Liver (tissue), 9 donors: Measurements from ENCODE around the gene VCP. TPM values are rescaled to one million over a fixed set of nuclear protein-coding genes. Genes with fewer than 3 reads are reported as not detected.

ENCODE experiments used
- DNase-seq: peaks from one replicate; pipeline ENCODE4 v3.0.0-alpha.2; 2017; ENCODE audit warnings: low spot score
- H3K27ac ChIP-seq, 2 donors: one replicate each; pipeline ENCODE4 v1.7.0; 2013; ENCODE audit warnings: inconsistent platforms in 2 of 2, low read length in 2 of 2, control low read depth in 1 of 2, low read depth in 1 of 2, mild to moderate bottlenecking in 1 of 2
- H3K27me3 ChIP-seq, 4 donors: one replicate each; pipeline versions ENCODE4 v1.6.1 to v1.7.0; 2013; ENCODE audit warnings: low read length in 3 of 4, inconsistent platforms in 1 of 4, mild to moderate bottlenecking in 1 of 4, moderate library complexity in 1 of 4; ENCODE audit not compliant: control insufficient read depth in 4 of 4, insufficient read depth in 4 of 4
- H3K36me3 ChIP-seq, 4 donors: one replicate each; pipeline versions ENCODE4 v1.6.1 to v1.7.0; 2013; ENCODE audit warnings: low read length in 3 of 4, mild to moderate bottlenecking in 3 of 4, low read depth in 1 of 4, moderate library complexity in 1 of 4; ENCODE audit not compliant: control insufficient read depth in 4 of 4, insufficient read depth in 3 of 4
- H3K4me1 ChIP-seq, 4 donors: one replicate each; pipeline versions ENCODE4 v1.6.1 to v1.7.0; 2013; ENCODE audit warnings: low read length in 3 of 4, mild to moderate bottlenecking in 3 of 4, moderate library complexity in 1 of 4; ENCODE audit not compliant: control insufficient read depth in 4 of 4, insufficient read depth in 4 of 4
- H3K4me3 ChIP-seq, 3 donors: one replicate each; pipeline versions ENCODE4 v1.6.1 to v1.7.0; 2013; ENCODE audit warnings: low read length in 3 of 3, control low read depth in 1 of 3, low read depth in 1 of 3, mild to moderate bottlenecking in 1 of 3
- H3K9ac ChIP-seq, 2 donors: one replicate each; pipeline ENCODE4 v1.7.0; 2013; ENCODE audit warnings: low read length in 2 of 2, mild to moderate bottlenecking in 2 of 2, moderate library complexity in 2 of 2, control low read depth in 1 of 2, low read depth in 1 of 2
- H3K9me3 ChIP-seq, 4 donors: one replicate each; pipeline versions ENCODE4 v1.6.1 to v1.7.0; 2013; ENCODE audit warnings: low read length in 3 of 4; ENCODE audit not compliant: control insufficient read depth in 4 of 4
- FOXA2 ChIP-seq: IDR thresholded peaks from 2 replicates; pipeline ENCODE4 v1.6.1; 2016; ENCODE audit warnings: antibody characterized with exemption
- GABPA ChIP-seq, 2 donors: IDR thresholded peaks in 1 of 2; conservative IDR thresholded peaks in 1 of 2; 2 replicates each; pipeline ENCODE4 v1.6.1; 2016; ENCODE audit warnings: antibody characterized with exemption in 2 of 2, mild to moderate bottlenecking in 1 of 2, moderate library complexity in 1 of 2
- HNF4G ChIP-seq: IDR thresholded peaks from 2 replicates; pipeline ENCODE4 v1.6.1; 2016; ENCODE audit warnings: antibody characterized with exemption
- JUND ChIP-seq, 2 donors: IDR thresholded peaks; 2 replicates each; pipeline ENCODE4 v1.6.1; 2016; ENCODE audit warnings: antibody characterized with exemption in 2 of 2
- MAX ChIP-seq: IDR thresholded peaks from 2 replicates; pipeline ENCODE4 v1.6.1; 2016; ENCODE audit warnings: antibody characterized with exemption
- NR2F2 ChIP-seq: IDR thresholded peaks from 2 replicates; pipeline ENCODE4 v1.6.1; 2016; ENCODE audit warnings: antibody characterized with exemption
- RAD21 ChIP-seq, 2 donors: IDR thresholded peaks; 2 replicates each; pipeline ENCODE4 v1.6.1; 2016; ENCODE audit warnings: antibody characterized with exemption in 2 of 2, mild to moderate bottlenecking in 2 of 2
- RXRA ChIP-seq, 2 donors: IDR thresholded peaks; 2 replicates each; pipeline ENCODE4 v1.6.1; 2017 to 2018; ENCODE audit warnings: antibody characterized with exemption in 2 of 2, mild to moderate bottlenecking in 1 of 2
- SP1 ChIP-seq: IDR thresholded peaks from 2 replicates; pipeline ENCODE4 v1.6.1; 2018; ENCODE audit warnings: antibody characterized with exemption, mild to moderate bottlenecking
- TAF1 ChIP-seq: conservative IDR thresholded peaks from 2 replicates; pipeline ENCODE4 v1.6.1; 2016; ENCODE audit warnings: antibody characterized with exemption, mild to moderate bottlenecking
- YY1 ChIP-seq: IDR thresholded peaks from 2 replicates; pipeline ENCODE4 v1.6.1; 2016; ENCODE audit warnings: antibody characterized with exemption, mild to moderate bottlenecking
- WGBS: extraction: QIAGEN DNeasy Blood & Tissue Kit; methylation state at CpG from one replicate; pipeline ENCODE4 v1.1.7; 2013; 5-methylcytosine and 5-hydroxymethylcytosine counted together
- polyA plus RNA-seq, 2 donors: library from polyadenylated mRNA; stranded (reverse) in 1 of 2; unstranded in 1 of 2; fragments of 200-250 nt in 1 of 2; fragments of >200 nt in 1 of 2; fragmentation: Nextera tagmentation in 1 of 2; extraction: Ambion mirVana in 1 of 2; gene quantifications; one replicate each; pipeline versions ENCODE4 v1.2.1 to v1.2.3, GENCODE V29; 2013 to 2015
- total RNA-seq, 2 donors: library from RNA; depleted of rRNA; stranded (reverse); fragments of >200 nt; gene quantifications; one replicate each; pipeline ENCODE4 v1.2.3, GENCODE V29; 2014
- donor health status: healthy.
- donor health status: healthy.
- donor health status: healthy.
- donor health status: healthy.
- donor health status: healthy.

Gene VCP
- total and polyA plus RNA-seq, 4 donors, result 57.6 to 248 (median 153) TPM

- peak in 1 of 2 donors; percentile 12 for TF ChIP-seq RAD21 (IDR thresholded peaks at IDR 0.05)
- peak; percentile 51 for TF ChIP-seq NR2F2
- no peak for TF ChIP-seq TAF1
- TF ChIP-seq JUND (IDR thresholded peaks at IDR 0.05), result peak in 1 of 2 donors; percentile 19
- no peak for TF ChIP-seq HNF4G
These were observed 38.8 kb upstream of the VCP start (continued) for GRCh38 chr9:35111001-35111933.

- Histone ChIP-seq H3K27ac (no peak overlapping the region), H3K4me3 (peak overlapping the region in 1 of 3 donors; percentile 80), H3K4me1 (peaks cover 19 to 53% (median 40%) of the 10 kb centered on the region in 4 donors), H3K27me3 (no peaks in the 10 kb centered on the region), H3K9ac (peak overlapping the region; percentile 62 to 81), H3K36me3 (peaks cover 6 to 28% (median 13%) of the 10 kb centered on the region in 4 donors), H3K9me3 (no peaks in the 10 kb centered on the region)
- TF ChIP-seq RXRA (IDR thresholded peaks at IDR 0.05), result peak in 1 of 2 donors; percentile 51
- TF ChIP-seq GABPA (IDR thresholded peaks at IDR 0.05 in 1 of 2, conservative IDR thresholded peaks at IDR 0.05 in 1 of 2), result no peak
- no peak for TF ChIP-seq YY1
- peak; percentile 30 for TF ChIP-seq NR2F2
- WGBS, result 41% methylated on average over 3 of the region's 3 CpGs
- peak; percentile 70 for DNase-seq
These were observed 37.9 kb upstream of the VCP start for GRCh38 chr9:35110327-35110761.

- WGBS, result 65% methylated on average over 8 of the region's 8 CpGs
- Histone ChIP-seq H3K9ac (no peak overlapping the region), H3K36me3 (peaks cover 6 to 36% (median 13%) of the 10 kb centered on the region in 4 donors), H3K9me3 (no peaks in the 10 kb centered on the region), H3K27ac (no peak overlapping the region), H3K4me1 (peaks cover 15 to 40% (median 31%) of the 10 kb centered on the region in 4 donors), H3K4me3 (no peak overlapping the region), H3K27me3 (no peaks in the 10 kb centered on the region)
- DNase-seq, result peak; percentile 86
- TF ChIP-seq MAX (no peak), NR2F2 (no peak)
These were observed 36.6 kb upstream of the VCP start for GRCh38 chr9:35108946-35109575.

- DNase-seq, result no peak
- Histone ChIP-seq H3K4me3 (no peak overlapping the region), H3K4me1 (peaks cover 15 to 40% (median 30%) of the 10 kb centered on the region in 4 donors), H3K9ac (no peak overlapping the region), H3K9me3 (no peaks in the 10 kb centered on the region), H3K27me3 (no peaks in the 10 kb centered on the region), H3K27ac (no peak overlapping the region), H3K36me3 (peaks cover 6 to 36% (median 13%) of the 10 kb centered on the region in 4 donors)
- 92% methylated on average over 6 of the region's 6 CpGs for WGBS
- TF ChIP-seq HNF4G, result no peak
- no peak for TF ChIP-seq TAF1
- TF ChIP-seq GABPA (IDR thresholded peaks at IDR 0.05 in 1 of 2, conservative IDR thresholded peaks at IDR 0.05 in 1 of 2), result no peak
- no peak for TF ChIP-seq FOXA2
- TF ChIP-seq JUND (IDR thresholded peaks at IDR 0.05), result no peak
- no peak for TF ChIP-seq SP1
These were observed 36.0 kb upstream of the VCP start for GRCh38 chr9:35108461-35108860.
